Stimulated activated CD4-positive, alpha-beta T cell treated with anti-CD3 and anti-CD28 coated beads, Interleukin-2, amount 100 ng/mL, for 4 hours (primary cell): ENCODE data around the gene DENND1C.

Source experiments
- DNase-seq: peaks from one replicate; pipeline ENCODE4 v3.0.0-alpha.2; 2020; ENCODE audit warnings: low read depth

The DENND1C gene

GRCh38 chr19:6424195-6424938 is 57.2 kb downstream of the DENND1C start, which contains the start of gene KHSRP:
KHSRP (minus strand) TSS chr19:6424811; CDS start chr19:6424701, 110 bp downstream.
- DNase-seq, result peak; percentile 33

- DNase-seq, result no peak
Measured at GRCh38 chr19:6423499-6424194, 57.9 kb downstream of the DENND1C start.

- DNase-seq, result no peak
Measured at GRCh38 chr19:6421075-6422014, 60.2 kb downstream of the DENND1C start.

DNA sequence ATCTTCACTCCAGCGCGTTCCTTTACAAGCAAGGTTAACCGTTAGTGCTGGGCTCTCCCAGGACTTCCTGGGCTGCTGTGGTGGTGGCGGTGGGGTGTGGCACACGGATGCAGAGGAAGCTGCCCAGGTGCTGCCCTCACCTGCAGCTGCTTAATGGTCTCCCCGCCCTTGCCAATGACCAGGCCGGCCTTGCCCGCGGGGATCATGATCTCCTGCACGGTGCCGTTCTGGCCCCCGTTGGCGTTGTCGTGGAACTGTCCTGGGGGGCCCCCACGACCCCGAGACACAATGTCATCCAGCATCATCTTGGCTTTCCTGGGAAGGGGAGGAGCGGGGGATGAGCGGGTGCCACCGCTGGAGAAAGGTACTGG is 63.0 kb downstream of the DENND1C start:
- no peak for DNase-seq

- no peak for DNase-seq
Measured at GRCh38 chr19:6417713-6418561, 63.6 kb downstream of the DENND1C start.
